ENCODE data around the gene TMCO4. TPM values are rescaled to one million over a fixed set of nuclear protein-coding genes. Genes with fewer than 3 reads are reported as not detected.

Gene TMCO4
- total and polyA plus RNA-seq, 2 donors (not counting 1 experiment from before 2014, with no cell fraction given) = 12.5 to 24.3 TPM

DNA sequence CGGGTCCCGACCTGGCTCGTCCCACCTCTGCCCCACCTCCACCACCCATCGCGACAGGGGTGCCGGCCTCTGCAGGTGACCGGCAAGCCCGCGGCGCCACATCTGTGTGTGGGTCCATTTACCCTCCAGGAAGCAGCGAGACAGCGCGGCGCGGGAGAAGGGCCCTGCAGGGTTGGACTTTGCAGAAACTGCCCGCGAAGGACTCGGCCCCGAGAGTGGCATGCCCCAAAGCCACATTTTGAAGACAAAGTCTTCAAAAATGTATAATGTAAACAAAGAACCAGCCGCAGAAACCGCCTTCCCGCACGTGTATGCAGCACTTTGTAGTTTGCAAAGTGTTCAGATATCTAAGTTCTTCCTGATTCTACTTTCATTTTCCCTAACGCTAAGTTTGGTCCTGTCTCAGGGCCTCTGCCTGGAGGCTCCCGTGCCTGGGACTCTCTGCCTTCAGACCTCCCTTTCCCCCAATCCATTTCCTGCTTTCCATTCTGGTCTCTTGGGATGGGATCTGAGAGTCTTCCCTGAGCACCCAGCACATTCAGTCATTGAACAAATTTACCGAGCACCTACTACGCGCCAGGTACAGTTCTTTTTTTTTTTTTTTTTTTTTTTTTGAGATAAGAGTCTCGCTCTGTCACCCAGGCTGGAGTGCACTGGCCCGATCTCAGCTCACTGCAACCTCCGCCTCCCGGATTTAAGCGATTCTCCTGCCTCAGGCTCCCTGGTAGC lies 524 bp upstream of the TMCO4 start:
- H3K36me3 ChIP-seq (ENCODE audit: control insufficient read depth, insufficient read depth, low read length) = no peaks in the 10 kb centered on the region
- peak overlapping the region; percentile 82 for H3K4me2 ChIP-seq (ENCODE audit: extremely low read depth, insufficient read depth, low read length)
- peak; percentile 90 to 91 for DNase-seq (ENCODE audit: low read depth in 2 of 2)
- peak overlapping the region; percentile 72 for H3K27ac ChIP-seq (ENCODE audit: insufficient read depth, low read length)
- peak overlapping the region; percentile 63 for H3K9ac ChIP-seq (ENCODE audit: insufficient read depth, low read length)
- H3K27me3 ChIP-seq (ENCODE audit: control insufficient read depth, insufficient read depth, low read length) = no peaks in the 10 kb centered on the region
- peaks cover 14% of the 10 kb centered on the region for H3K4me1 ChIP-seq (ENCODE audit: control insufficient read depth, extremely low read depth, insufficient read depth, low read length)
- no peaks in the 10 kb centered on the region for H4K20me1 ChIP-seq (ENCODE audit: control insufficient read depth, extremely low read depth, insufficient read depth, low read length)
- peak overlapping the region; percentile 52 to 70 (median 57) for H3K4me3 ChIP-seq (replicated peaks in 1 of 4; ENCODE audit: control extremely low read depth in 1 of 4, insufficient read depth in 1 of 4, low read depth in 3 of 4, low read length in 4 of 4)
- H3K79me2 ChIP-seq (ENCODE audit: control insufficient read depth, insufficient read depth, low read length) = peaks cover 2% of the 10 kb centered on the region
- H2AFZ ChIP-seq (ENCODE audit: low read length) = peak overlapping the region; percentile 64
- no peaks in the 10 kb centered on the region for H3K9me3 ChIP-seq (ENCODE audit: control insufficient read depth, insufficient read depth, low read depth, low read length)
- TF ChIP-seq EZH2 (IDR thresholded peaks at IDR 0.05; ENCODE audit: low read length, missing control alignments) = no peak
- TF ChIP-seq, protein P1, sequence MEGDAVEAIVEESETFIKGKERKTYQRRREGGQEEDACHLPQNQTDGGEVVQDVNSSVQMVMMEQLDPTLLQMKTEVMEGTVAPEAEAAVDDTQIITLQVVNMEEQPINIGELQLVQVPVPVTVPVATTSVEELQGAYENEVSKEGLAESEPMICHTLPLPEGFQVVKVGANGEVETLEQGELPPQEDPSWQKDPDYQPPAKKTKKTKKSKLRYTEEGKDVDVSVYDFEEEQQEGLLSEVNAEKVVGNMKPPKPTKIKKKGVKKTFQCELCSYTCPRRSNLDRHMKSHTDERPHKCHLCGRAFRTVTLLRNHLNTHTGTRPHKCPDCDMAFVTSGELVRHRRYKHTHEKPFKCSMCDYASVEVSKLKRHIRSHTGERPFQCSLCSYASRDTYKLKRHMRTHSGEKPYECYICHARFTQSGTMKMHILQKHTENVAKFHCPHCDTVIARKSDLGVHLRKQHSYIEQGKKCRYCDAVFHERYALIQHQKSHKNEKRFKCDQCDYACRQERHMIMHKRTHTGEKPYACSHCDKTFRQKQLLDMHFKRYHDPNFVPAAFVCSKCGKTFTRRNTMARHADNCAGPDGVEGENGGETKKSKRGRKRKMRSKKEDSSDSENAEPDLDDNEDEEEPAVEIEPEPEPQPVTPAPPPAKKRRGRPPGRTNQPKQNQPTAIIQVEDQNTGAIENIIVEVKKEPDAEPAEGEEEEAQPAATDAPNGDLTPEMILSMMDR (conservative IDR thresholded peaks at IDR 0.05 in 1 of 2, IDR thresholded peaks at IDR 0.05 in 1 of 2; ENCODE audit: low read depth in 1 of 2, low read length in 2 of 2) = no peak

DNA sequence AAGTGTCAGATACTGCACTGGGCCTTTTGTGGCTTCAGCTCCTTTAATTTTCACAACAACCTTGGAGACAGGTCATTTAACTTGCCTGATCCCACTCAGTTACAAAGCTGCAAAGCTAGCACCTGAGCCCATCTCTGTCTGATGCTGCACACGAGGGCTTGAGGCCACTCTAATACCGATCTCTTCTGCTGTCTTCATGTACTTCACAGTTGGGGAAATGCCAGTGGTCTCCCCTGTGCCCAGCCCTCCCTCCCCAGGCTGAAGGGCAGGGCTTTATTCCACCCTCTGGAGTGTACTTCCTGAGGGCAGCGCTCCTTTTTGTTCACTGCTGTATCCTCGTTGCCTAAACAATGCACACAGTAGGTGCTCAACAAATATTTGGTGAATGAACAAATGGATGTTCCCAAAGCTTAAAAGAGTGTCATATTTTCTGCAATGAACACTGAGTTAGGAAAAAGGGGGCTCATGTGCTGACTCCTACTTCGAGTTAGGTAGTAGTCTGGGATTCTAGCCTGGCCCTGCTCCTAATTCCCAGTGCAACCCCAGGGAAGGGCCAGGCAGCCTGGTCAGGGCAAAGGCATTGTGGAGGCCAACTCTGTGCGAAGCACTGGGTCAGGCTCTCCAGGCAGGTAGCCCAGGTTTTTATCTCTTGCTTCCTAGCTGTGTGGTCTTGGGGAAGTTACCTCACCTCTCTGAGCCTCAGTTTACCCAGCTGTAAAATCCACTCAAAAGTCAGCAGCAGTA lies 1.1 kb downstream of the TMCO4 start:
- TF ChIP-seq, protein P1 (conservative IDR thresholded peaks at IDR 0.05 in 1 of 2, IDR thresholded peaks at IDR 0.05 in 1 of 2; ENCODE audit: low read depth in 1 of 2, low read length in 2 of 2) = no peak
- TF ChIP-seq EZH2 (IDR thresholded peaks at IDR 0.05; ENCODE audit: low read length, missing control alignments) = no peak
- Histone ChIP-seq H3K9ac (ENCODE audit: insufficient read depth, low read length) (no peak overlapping the region), H3K4me2 (ENCODE audit: extremely low read depth, insufficient read depth, low read length) (peak overlapping the region; percentile 97), H3K27ac (ENCODE audit: insufficient read depth, low read length) (peak overlapping the region; percentile 64), H3K9me3 (ENCODE audit: control insufficient read depth, insufficient read depth, low read depth, low read length) (no peaks in the 10 kb centered on the region), H3K4me3 (replicated peaks in 1 of 4; ENCODE audit: control extremely low read depth in 1 of 4, insufficient read depth in 1 of 4, low read depth in 3 of 4, low read length in 4 of 4) (peak overlapping the region; percentile 47 to 70 (median 58)), H4K20me1 (ENCODE audit: control insufficient read depth, extremely low read depth, insufficient read depth, low read length) (no peaks in the 10 kb centered on the region), H3K79me2 (ENCODE audit: control insufficient read depth, insufficient read depth, low read length) (peaks cover 2% of the 10 kb centered on the region), H3K27me3 (ENCODE audit: control insufficient read depth, insufficient read depth, low read length) (no peaks in the 10 kb centered on the region), H2AFZ (ENCODE audit: low read length) (no peak overlapping the region), H3K36me3 (ENCODE audit: control insufficient read depth, insufficient read depth, low read length) (no peaks in the 10 kb centered on the region), H3K4me1 (ENCODE audit: control insufficient read depth, extremely low read depth, insufficient read depth, low read length) (peaks cover 14% of the 10 kb centered on the region)
- DNase-seq (ENCODE audit: low read depth in 2 of 2) = no peak

DNA sequence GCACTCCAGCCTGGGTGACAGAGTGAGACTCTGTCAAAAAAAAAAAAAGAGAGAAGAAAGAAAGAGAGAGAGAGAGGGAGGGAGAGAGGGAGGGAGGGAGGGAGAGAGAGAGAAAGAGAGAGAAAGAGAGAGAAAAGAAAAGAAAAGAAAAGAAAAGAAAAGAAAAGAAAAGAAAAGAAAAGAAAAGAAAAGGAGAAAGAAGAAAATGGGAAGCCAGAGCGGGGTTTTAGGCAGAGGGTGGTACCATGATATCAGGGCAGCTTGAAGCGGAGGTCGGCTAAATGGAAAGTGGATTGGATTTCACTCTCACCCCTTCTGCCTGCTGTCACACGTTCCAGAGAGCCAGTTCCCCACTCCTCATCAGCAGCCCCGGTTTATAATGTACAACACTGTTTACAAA lies 1.9 kb downstream of the TMCO4 start:
- Histone ChIP-seq H3K9ac (ENCODE audit: insufficient read depth, low read length) (no peak overlapping the region), H3K9me3 (ENCODE audit: control insufficient read depth, insufficient read depth, low read depth, low read length) (no peaks in the 10 kb centered on the region), H3K4me1 (ENCODE audit: control insufficient read depth, extremely low read depth, insufficient read depth, low read length) (peaks cover 14% of the 10 kb centered on the region), H3K79me2 (ENCODE audit: control insufficient read depth, insufficient read depth, low read length) (peaks cover 2% of the 10 kb centered on the region), H3K36me3 (ENCODE audit: control insufficient read depth, insufficient read depth, low read length) (no peaks in the 10 kb centered on the region), H3K4me2 (ENCODE audit: extremely low read depth, insufficient read depth, low read length) (no peak overlapping the region), H3K4me3 (replicated peaks in 1 of 4; ENCODE audit: control extremely low read depth in 1 of 4, insufficient read depth in 1 of 4, low read depth in 3 of 4, low read length in 4 of 4) (no peak overlapping the region), H3K27me3 (ENCODE audit: control insufficient read depth, insufficient read depth, low read length) (no peaks in the 10 kb centered on the region), H4K20me1 (ENCODE audit: control insufficient read depth, extremely low read depth, insufficient read depth, low read length) (no peaks in the 10 kb centered on the region), H2AFZ (ENCODE audit: low read length) (no peak overlapping the region), H3K27ac (ENCODE audit: insufficient read depth, low read length) (no peak overlapping the region)
- no peak for TF ChIP-seq EZH2 (IDR thresholded peaks at IDR 0.05; ENCODE audit: low read length, missing control alignments)
- TF ChIP-seq, protein P1 (conservative IDR thresholded peaks at IDR 0.05 in 1 of 2, IDR thresholded peaks at IDR 0.05 in 1 of 2; ENCODE audit: low read depth in 1 of 2, low read length in 2 of 2) = no peak
- DNase-seq (ENCODE audit: low read depth in 2 of 2) = no peak

All from fibroblast of lung (primary cell).